ENCODE data around the gene ATP2B2. TPM values are rescaled to one million over a fixed set of nuclear protein-coding genes. Genes with fewer than 3 reads are reported as not detected.

ATP2B2 gene
- total RNA-seq, 2 experiments from 2014 or later, result 0.05 TPM; not detected in 1

DNA sequence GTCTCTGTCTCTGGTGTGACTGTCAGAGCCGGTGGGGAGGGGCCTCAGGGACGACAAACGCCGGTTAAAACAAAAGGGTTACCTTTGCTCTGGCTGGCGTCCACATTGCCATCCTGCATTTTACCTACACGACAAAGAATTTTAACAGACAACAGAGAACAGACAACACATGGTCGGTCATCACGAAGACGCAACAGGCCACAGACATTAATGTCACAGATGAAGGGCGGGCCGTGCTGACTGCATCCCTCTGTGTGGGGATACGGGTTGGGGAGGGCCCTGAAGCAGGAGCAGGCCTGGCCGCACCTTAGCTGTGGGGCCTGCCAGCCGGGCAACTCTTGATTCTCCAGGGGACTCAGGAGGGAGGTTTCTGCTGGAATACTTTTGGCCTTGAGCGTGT, 126.2 kb downstream of the ATP2B2 start:
- intact Hi-C loops (cut with DNase I, micrococcal nuclease), result no loop called here
- POLR2A ChIA-PET, result no interaction called here
- no peaks in the 10 kb centered on the region for H3K9me3 Mint-ChIP-seq (ENCODE audit: low read depth)
- CTCF ChIA-PET, result no interaction called here
- H3K4me1 Mint-ChIP-seq, result no peaks in the 10 kb centered on the region
- no peak for ATAC-seq
- H3K27ac Mint-ChIP-seq, result no peak overlapping the region
- no peaks in the 10 kb centered on the region for H3K36me3 Mint-ChIP-seq (ENCODE audit: low read depth)
- no peaks in the 10 kb centered on the region for H3K27me3 Mint-ChIP-seq
- no peak overlapping the region for H3K4me3 Mint-ChIP-seq
- no peak for DNase-seq

DNA sequence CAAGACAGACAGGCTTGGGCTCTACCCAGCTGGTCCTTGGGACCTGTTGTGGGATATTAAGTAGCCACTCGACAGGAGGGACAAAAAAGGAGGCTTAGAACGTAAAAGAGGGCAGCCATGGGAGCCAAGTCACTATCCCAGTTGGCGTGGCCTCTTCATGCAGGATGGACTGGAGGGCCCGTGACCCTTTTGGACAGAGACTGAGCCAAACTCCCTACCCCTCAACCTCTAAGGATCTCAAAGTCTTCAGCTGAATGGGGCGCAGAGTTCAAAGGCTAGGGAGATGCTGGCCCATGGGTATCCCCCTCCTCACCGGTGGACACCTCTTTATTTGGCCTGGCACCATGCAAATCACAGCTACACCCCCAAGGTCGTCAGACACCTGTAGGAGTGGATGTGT, 126.6 kb downstream of the ATP2B2 start:
- no peak overlapping the region for H3K4me3 Mint-ChIP-seq
- CTCF ChIA-PET, result interaction anchor here (1.5 kb wide), 1 partner anchor 34 kb away, joined by 3 read pairs; no protein-coding TSS in a partner anchor
- no peak for DNase-seq
- no peak for ATAC-seq
- no peaks in the 10 kb centered on the region for H3K9me3 Mint-ChIP-seq (ENCODE audit: low read depth)
- no peaks in the 10 kb centered on the region for H3K27me3 Mint-ChIP-seq
- intact Hi-C loops (cut with DNase I, micrococcal nuclease), result no loop called here
- POLR2A ChIA-PET, result no interaction called here
- no peaks in the 10 kb centered on the region for H3K36me3 Mint-ChIP-seq (ENCODE audit: low read depth)
- no peak overlapping the region for H3K27ac Mint-ChIP-seq
- H3K4me1 Mint-ChIP-seq, result no peaks in the 10 kb centered on the region

DNA sequence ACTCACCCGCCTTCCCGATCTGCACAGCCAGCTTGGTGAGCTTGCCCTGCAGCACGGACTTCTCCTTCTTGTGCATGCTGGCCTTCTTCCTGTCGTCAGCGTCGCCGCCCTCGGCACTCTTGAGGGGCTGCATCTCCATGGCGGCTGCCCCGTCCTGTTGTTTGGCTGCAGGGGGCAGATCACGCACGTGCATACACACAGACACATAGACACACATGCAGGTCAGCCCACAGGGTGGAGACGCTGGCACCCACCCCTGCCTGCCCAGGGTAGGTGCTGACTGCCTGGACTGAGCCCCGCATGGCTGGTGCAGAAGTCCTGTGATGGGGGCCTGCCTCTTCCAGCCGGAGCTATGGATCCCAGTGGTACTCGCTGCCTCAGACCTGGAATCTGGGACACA, 127.1 kb downstream of the ATP2B2 start:
- CTCF ChIA-PET, result interaction anchor here (1.5 kb wide), 1 partner anchor 33 kb away, joined by 3 read pairs; no protein-coding TSS in a partner anchor
- Mint-ChIP-seq H3K36me3 (ENCODE audit: low read depth) (no peaks in the 10 kb centered on the region), H3K27me3 (no peaks in the 10 kb centered on the region), H3K27ac (no peak overlapping the region), H3K9me3 (ENCODE audit: low read depth) (no peaks in the 10 kb centered on the region), H3K4me1 (no peaks in the 10 kb centered on the region), H3K4me3 (no peak overlapping the region)
- ATAC-seq (no peak), DNase-seq (no peak)
- intact Hi-C loops (cut with DNase I, micrococcal nuclease), result no loop called here
- POLR2A ChIA-PET, result no interaction called here

DNA sequence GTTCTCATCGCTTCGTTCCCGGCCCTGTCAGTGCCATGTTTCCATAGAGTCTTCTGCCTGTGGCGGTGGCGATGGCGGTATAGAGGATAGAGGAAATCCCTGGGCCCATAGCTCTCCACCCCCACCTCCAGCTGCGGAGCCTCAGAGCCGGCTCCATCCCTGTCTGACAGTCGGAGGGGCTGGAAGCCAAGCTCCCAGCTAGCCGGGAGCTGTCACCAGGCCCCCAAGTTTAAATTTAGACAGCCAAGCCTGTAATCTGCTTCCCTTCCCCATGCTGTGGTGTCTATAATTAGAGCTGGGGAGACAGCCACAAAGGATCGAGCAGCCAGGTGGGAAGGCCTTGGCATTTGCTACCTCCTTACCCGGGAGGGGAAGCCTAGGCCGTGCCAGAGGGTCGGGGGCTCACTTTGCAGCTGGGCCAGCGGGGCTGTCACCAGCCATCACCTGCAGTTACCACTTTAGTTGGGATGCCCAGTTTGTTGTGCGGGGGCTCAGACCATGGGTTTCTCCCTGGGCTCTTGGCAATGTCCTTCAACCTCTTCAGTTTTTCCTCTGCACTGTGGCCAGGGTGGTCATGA, 128.1 kb downstream of the ATP2B2 start:
- Mint-ChIP-seq H3K36me3 (ENCODE audit: low read depth) (no peaks in the 10 kb centered on the region), H3K4me3 (no peak overlapping the region), H3K4me1 (no peaks in the 10 kb centered on the region), H3K27me3 (no peaks in the 10 kb centered on the region), H3K27ac (no peak overlapping the region), H3K9me3 (ENCODE audit: low read depth) (no peaks in the 10 kb centered on the region)
- DNase-seq, result no peak
- ATAC-seq, result no peak
- POLR2A ChIA-PET, result no interaction called here
- intact Hi-C loops (cut with DNase I, micrococcal nuclease), result no loop called here
- CTCF ChIA-PET, result interaction anchor here (1.5 kb wide), 1 partner anchor 32 kb away, joined by 3 read pairs; no protein-coding TSS in a partner anchor

DNA sequence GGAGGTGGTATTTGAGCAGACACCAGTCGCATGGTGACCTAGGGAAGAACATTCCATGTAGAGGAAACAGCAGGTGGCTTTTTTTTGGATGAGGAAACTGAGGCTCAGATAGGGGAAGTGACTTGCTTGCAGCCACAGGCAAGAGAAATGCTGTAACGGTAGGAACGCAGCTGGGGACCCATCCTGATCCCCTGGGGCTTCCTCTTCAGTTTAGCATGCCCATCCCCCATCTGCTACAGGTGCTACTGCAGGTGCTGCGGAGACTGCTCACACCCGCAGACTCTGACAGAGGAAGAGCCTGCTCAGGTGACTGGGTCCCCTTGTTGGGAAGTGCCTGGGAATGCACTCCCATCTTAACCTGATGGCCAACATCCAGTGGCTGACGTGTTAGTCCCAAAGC, 129.0 kb downstream of the ATP2B2 start:
- no peaks in the 10 kb centered on the region for H3K9me3 Mint-ChIP-seq (ENCODE audit: low read depth)
- CTCF ChIA-PET, result interaction anchor here (0.5 kb wide), 1 partner anchor 872 kb away, joined by 3 read pairs; no protein-coding TSS in a partner anchor
- ATAC-seq, result no peak
- no peak for DNase-seq
- no peaks in the 10 kb centered on the region for H3K36me3 Mint-ChIP-seq (ENCODE audit: low read depth)
- POLR2A ChIA-PET, result no interaction called here
- H3K4me1 Mint-ChIP-seq, result no peaks in the 10 kb centered on the region
- H3K27ac Mint-ChIP-seq, result no peak overlapping the region
- H3K27me3 Mint-ChIP-seq, result no peaks in the 10 kb centered on the region
- no peak overlapping the region for H3K4me3 Mint-ChIP-seq
- intact Hi-C loops (cut with DNase I, micrococcal nuclease), result no loop called here

DNA sequence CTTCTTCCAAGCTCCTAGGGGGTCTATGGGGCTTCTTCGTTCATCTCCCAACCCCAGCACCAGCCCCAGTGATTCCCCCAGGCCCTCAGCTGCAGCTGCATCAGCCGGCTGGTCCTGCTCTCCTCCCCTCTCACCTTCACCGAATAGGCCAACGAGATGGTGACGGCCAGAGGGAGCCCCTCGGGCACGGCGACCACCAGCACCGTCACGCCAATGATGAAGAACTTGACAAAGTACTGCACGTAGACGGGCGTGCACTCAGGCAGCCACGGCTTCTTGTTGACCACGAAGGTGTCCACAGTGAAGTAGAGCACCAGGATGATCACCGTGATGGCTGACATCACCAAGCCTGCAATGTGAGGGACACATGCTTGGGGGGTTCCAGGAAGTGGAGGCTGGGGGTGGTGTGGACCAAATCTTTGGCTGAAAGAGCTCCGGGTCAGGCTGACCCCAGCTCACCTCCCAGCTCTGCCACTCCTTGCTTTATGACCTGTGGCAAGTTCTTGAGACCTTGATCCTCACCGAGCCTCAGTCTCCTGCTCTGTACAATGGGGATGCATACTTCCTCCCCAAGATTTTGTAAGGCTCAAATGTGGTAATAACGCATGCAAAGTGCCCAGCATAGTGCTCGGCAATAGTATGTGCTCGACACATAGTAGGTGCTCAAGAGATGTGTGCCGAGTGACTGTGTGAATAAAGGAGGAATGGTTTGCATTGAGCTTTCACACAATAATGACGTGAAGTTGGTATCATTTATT, 129.9 kb downstream of the ATP2B2 start:
- Mint-ChIP-seq H3K4me3 (no peak overlapping the region), H3K27ac (no peak overlapping the region), H3K4me1 (peaks cover 3% of the 10 kb centered on the region), H3K27me3 (peaks cover 6% of the 10 kb centered on the region), H3K9me3 (ENCODE audit: low read depth) (peaks cover 3% of the 10 kb centered on the region), H3K36me3 (ENCODE audit: low read depth) (no peaks in the 10 kb centered on the region)
- ATAC-seq (no peak), DNase-seq (no peak)
- ChIA-PET CTCF (interaction anchor here (0.5 to 0.8 kb wide), 2 partner anchors 357 to 872 kb away, joined by 3 read pairs; no protein-coding TSS in a partner anchor), POLR2A (no interaction called here)
- intact Hi-C loops (cut with DNase I, micrococcal nuclease), result no loop called here

DNA sequence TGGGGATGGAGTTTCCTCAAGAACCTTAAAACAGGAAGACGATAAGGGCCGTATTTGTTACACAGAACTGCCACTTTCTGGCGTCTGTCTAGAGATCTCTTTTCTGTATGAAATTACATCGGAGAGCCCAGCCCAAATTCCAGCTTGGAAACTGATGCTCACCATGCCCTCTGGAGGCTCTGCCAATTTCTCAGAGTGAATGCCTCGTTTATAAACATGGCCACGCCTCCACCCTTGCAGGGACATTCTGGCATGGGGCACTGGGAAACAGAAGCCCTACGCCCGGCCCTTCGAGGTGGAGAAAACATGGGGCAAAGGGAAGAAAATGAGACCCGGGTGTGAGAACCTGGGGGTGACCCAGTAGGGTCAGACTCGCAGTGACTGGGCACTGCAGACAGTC, 131.1 kb downstream of the ATP2B2 start:
- Mint-ChIP-seq H3K27ac (no peak overlapping the region), H3K4me3 (no peak overlapping the region), H3K27me3 (peaks cover 11% of the 10 kb centered on the region), H3K9me3 (ENCODE audit: low read depth) (peaks cover 3% of the 10 kb centered on the region), H3K4me1 (peaks cover 7% of the 10 kb centered on the region), H3K36me3 (ENCODE audit: low read depth) (no peaks in the 10 kb centered on the region)
- intact Hi-C loops (cut with DNase I, micrococcal nuclease), result no loop called here
- no peak for ATAC-seq
- POLR2A ChIA-PET, result no interaction called here
- CTCF ChIA-PET, result no interaction called here
- no peak for DNase-seq

DNA sequence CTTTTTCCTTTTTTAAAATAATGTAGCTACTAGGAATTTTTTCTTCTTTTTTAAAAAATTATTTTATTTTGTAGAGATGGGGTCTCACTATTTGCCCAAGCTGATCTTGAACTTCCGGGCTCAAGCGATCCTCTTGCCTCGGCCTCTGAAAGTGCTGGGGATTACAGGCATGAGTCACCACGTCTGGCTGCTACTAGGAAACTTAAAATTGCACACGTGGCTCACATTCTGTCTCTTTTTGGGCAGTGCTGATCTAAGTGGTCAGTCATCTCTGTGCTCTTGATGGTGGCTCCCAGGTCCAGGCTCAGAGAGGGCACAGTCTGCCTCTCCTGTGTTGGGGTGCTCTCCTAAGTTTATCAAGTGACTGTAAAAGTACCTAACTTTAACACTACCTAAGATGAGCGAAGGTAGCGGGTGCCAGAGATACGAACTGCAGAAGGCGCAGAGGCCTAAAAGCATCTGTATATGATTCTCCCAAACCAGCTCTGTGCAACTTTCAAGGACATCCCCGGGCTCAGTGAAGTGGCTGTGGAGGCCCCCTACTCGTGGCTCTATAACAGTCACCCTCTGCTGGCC, 131.6 kb downstream of the ATP2B2 start:
- Mint-ChIP-seq H3K27me3 (peaks cover 11% of the 10 kb centered on the region), H3K36me3 (ENCODE audit: low read depth) (no peaks in the 10 kb centered on the region), H3K27ac (no peak overlapping the region), H3K9me3 (ENCODE audit: low read depth) (peaks cover 3% of the 10 kb centered on the region), H3K4me1 (peaks cover 7% of the 10 kb centered on the region), H3K4me3 (no peak overlapping the region)
- ATAC-seq, result no peak
- POLR2A ChIA-PET, result no interaction called here
- DNase-seq, result no peak
- intact Hi-C loops (cut with DNase I, micrococcal nuclease), result no loop called here
- CTCF ChIA-PET, result no interaction called here

DNA sequence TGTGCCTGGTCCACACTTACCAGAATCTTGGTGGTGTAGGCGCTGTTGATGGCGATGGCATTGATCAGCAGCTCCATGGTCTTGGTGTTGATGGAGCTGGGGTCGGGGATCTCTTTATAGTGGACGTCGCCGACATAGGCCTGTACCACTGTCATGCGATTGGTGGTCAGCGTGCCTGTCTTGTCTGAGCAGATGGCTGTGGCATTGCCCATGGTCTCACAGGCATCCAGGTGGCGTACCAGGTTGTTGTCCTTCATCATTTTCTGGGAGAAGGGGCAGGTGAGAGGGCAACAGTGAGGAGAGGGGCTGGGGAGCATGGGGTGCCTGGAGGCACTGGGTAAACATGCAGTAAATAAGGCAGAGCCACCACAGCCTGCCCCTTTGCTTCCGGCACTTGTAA, 133.6 kb downstream of the ATP2B2 start:
- H3K27ac Mint-ChIP-seq, result no peak overlapping the region
- no peaks in the 10 kb centered on the region for H3K36me3 Mint-ChIP-seq (ENCODE audit: low read depth)
- DNase-seq, result no peak
- ChIA-PET CTCF (interaction anchor here (1.0 kb wide), 1 partner anchor 11 kb away, joined by 3 read pairs; no protein-coding TSS in a partner anchor), POLR2A (no interaction called here)
- peaks cover 17% of the 10 kb centered on the region for H3K27me3 Mint-ChIP-seq
- peaks cover 3% of the 10 kb centered on the region for H3K9me3 Mint-ChIP-seq (ENCODE audit: low read depth)
- no peak for ATAC-seq
- H3K4me3 Mint-ChIP-seq, result no peak overlapping the region
- H3K4me1 Mint-ChIP-seq, result peaks cover 16% of the 10 kb centered on the region
- intact Hi-C loops (cut with DNase I, micrococcal nuclease), result no loop called here

DNA sequence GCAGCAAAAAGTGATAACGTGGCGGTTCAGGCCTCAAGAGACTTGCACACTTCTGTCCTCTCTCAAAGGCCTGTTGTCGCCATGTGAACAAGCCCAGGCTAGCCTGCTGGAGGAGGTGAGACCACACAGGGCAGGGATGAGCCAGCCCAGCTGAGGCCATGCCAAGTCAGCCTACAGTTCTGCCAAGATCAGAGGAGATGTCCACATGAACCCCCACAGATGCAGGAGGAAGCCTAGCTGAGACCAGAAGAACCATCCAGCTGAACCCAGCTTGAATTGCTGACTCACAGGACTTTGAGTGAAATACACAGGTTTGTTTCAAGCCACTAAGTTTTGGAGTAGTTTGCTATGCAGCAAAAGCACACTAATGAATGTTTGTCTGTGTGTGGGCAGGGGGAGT, 134.2 kb downstream of the ATP2B2 start:
- Mint-ChIP-seq H3K4me3 (no peak overlapping the region), H3K27me3 (peaks cover 17% of the 10 kb centered on the region), H3K27ac (no peak overlapping the region), H3K9me3 (ENCODE audit: low read depth) (peaks cover 3% of the 10 kb centered on the region), H3K36me3 (ENCODE audit: low read depth) (no peaks in the 10 kb centered on the region), H3K4me1 (peaks cover 21% of the 10 kb centered on the region)
- no peak for ATAC-seq
- no peak for DNase-seq
- POLR2A ChIA-PET, result no interaction called here
- CTCF ChIA-PET, result interaction anchor here (0.7 to 1.3 kb wide), 3 partner anchors 10 to 50 kb away, joined by 3 read pairs; partner anchors contain the start of gene SEC13
- intact Hi-C loops (cut with DNase I, micrococcal nuclease), result no loop called here

DNA sequence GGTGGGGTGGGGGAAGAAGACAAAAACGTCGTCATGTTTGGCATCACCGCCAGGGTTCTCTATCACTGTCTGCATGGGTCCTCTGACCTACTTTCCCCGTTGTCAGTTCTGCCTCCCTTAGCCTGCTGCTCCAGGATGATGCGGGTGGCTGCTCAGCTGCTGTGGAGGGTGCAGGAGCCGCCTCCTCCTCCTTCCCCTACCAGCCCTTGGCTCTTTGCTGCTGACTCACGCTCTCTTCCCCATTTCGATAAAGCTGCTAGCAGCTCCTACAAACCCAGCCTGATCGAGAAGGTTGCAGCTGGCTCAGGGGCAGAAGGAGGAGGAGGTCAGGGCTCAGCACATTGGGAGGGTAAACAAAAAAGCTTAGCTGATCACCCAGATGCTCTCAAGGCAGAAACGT, 135.0 kb downstream of the ATP2B2 start:
- peaks cover 17% of the 10 kb centered on the region for H3K27me3 Mint-ChIP-seq
- no peaks in the 10 kb centered on the region for H3K36me3 Mint-ChIP-seq (ENCODE audit: low read depth)
- no peak overlapping the region for H3K4me3 Mint-ChIP-seq
- H3K9me3 Mint-ChIP-seq (ENCODE audit: low read depth), result peaks cover 3% of the 10 kb centered on the region
- ChIA-PET CTCF (interaction anchor here (0.6 to 1.3 kb wide), 4 partner anchors 10 to 50 kb away, joined by 3 to 6 read pairs (median 3); partner anchors contain the start of gene SEC13), POLR2A (interaction anchor here (0.6 kb wide), 1 partner anchor 215 kb away, joined by 12 read pairs; no protein-coding TSS in a partner anchor)
- H3K27ac Mint-ChIP-seq, result peak overlapping the region; percentile 34
- ATAC-seq, result peak; percentile 20
- H3K4me1 Mint-ChIP-seq, result peaks cover 29% of the 10 kb centered on the region
- DNase-seq, result peak; percentile 41
- intact Hi-C loops (cut with DNase I, micrococcal nuclease), result no loop called here

DNA sequence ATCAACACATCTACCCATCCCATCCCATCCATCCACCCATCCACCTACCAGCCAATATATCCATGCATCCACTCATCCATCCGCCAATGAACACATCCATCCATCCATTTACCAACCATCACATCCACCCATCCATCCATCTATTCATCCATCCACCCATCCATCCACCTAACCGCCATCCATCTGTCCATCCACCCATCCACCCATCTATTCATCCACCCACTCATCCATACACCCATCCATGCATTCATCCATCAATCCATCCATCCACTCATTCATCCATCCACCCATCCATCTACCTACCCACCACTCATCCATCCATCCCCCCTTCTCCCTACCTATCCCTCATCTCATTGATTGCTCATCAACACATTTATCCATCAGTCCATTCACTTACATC, 136.9 kb downstream of the ATP2B2 start:
- intact Hi-C loops (cut with DNase I, micrococcal nuclease), result loop anchor here (5.0 to 10.0 kb wide), 2 partner anchors 184 to 1256 kb away; no protein-coding TSS in a partner anchor
- H3K4me3 Mint-ChIP-seq, result no peak overlapping the region
- peaks cover 45% of the 10 kb centered on the region for H3K4me1 Mint-ChIP-seq
- H3K36me3 Mint-ChIP-seq (ENCODE audit: low read depth), result no peaks in the 10 kb centered on the region
- CTCF ChIA-PET, result no interaction called here
- no peak overlapping the region for H3K27ac Mint-ChIP-seq
- DNase-seq (no peak), ATAC-seq (no peak)
- peaks cover 3% of the 10 kb centered on the region for H3K9me3 Mint-ChIP-seq (ENCODE audit: low read depth)
- POLR2A ChIA-PET, result no interaction called here
- H3K27me3 Mint-ChIP-seq, result peaks cover 17% of the 10 kb centered on the region
